Inflammatory macrophage (primary cell): ENCODE results near the gene P2RX1.
A peak's percentile ranks its signal among the peaks of the same experiment; 100 is the strongest.

Experiments
- DNase-seq, 2 donors: peaks; one replicate each; pipeline ENCODE4 v3.0.0-alpha.2; 2020 to 2022

The P2RX1 gene

GRCh38 chr17:3887394-3887793 is 28.9 kb downstream of the P2RX1 start:
- no peak for DNase-seq

GRCh38 chr17:3886776-3887175 is 29.5 kb downstream of the P2RX1 start:
- DNase-seq: peak; percentile 75 to 87

GRCh38 chr17:3885970-3886369 is 30.3 kb downstream of the P2RX1 start:
- DNase-seq: peak; percentile 10 to 27

- DNase-seq: no peak
Observed at GRCh38 chr17:3885271-3885670, 31.0 kb downstream of the P2RX1 start.

GRCh38 chr17:3884188-3884587 is 32.1 kb downstream of the P2RX1 start:
- DNase-seq: no peak

- DNase-seq: no peak
Observed at GRCh38 chr17:3882276-3882675, 34.0 kb downstream of the P2RX1 start.

- DNase-seq: no peak
Observed at GRCh38 chr17:3880983-3881382, 35.3 kb downstream of the P2RX1 start.

GRCh38 chr17:3879591-3880417 is 36.5 kb downstream of the P2RX1 start:
- DNase-seq: no peak

- DNase-seq: no peak
Observed at GRCh38 chr17:3879186-3879585, 37.1 kb downstream of the P2RX1 start.

- no peak for DNase-seq
Observed at GRCh38 chr17:3877220-3877619, 39.0 kb downstream of the P2RX1 start.

GRCh38 chr17:3875317-3875716 is 40.9 kb downstream of the P2RX1 start:
- DNase-seq: no peak

GRCh38 chr17:3873862-3874261 is 42.4 kb downstream of the P2RX1 start:
- DNase-seq: no peak

GRCh38 chr17:3870871-3871306 is 45.4 kb downstream of the P2RX1 start:
- no peak for DNase-seq

- DNase-seq: no peak
Observed at GRCh38 chr17:3867606-3868005, 48.7 kb downstream of the P2RX1 start.

- DNase-seq: no peak
Observed at GRCh38 chr17:3867106-3867505, 49.2 kb downstream of the P2RX1 start.

GRCh38 chr17:3866276-3866675 is 50.0 kb downstream of the P2RX1 start:
- no peak for DNase-seq

GRCh38 chr17:3865176-3865575 is 51.1 kb downstream of the P2RX1 start:
- no peak for DNase-seq

GRCh38 chr17:3864534-3864933 is 51.7 kb downstream of the P2RX1 start:
- DNase-seq: no peak

- DNase-seq: no peak
Observed at GRCh38 chr17:3861761-3862681, 54.2 kb downstream of the P2RX1 start.

GRCh38 chr17:3860939-3861700 is 55.1 kb downstream of the P2RX1 start:
- no peak for DNase-seq

GRCh38 chr17:3859940-3860339 is 56.3 kb downstream of the P2RX1 start:
- no peak for DNase-seq

GRCh38 chr17:3857261-3858105 is 58.8 kb downstream of the P2RX1 start:
- no peak for DNase-seq
